ENCODE measurements around the gene GFAP. TPM values are rescaled to one million over a fixed set of nuclear protein-coding genes. Genes with fewer than 3 reads are reported as not detected.

The GFAP gene
- total and polyA plus RNA-seq, 11 donors, result 0.94 to 12.4 (median 5.8) TPM

GRCh38 chr17:44934745-44935105 lies 19.4 kb upstream of the GFAP start:
- 97 to 99% (median 98%) methylated on average over 7 to 10 of the region's 10 CpGs for WGBS, 4 donors
- Histone ChIP-seq H3K9me3 (peaks cover 0 to 8% (median 0%) of the 10 kb centered on the region in 12 donors), H3K27me3 (no peaks in the 10 kb centered on the region), H3K36me3 (peaks cover 0 to 8% (median 0%) of the 10 kb centered on the region in 9 donors), H3K4me3 (no peak overlapping the region), H3K4me1 (peaks cover 0 to 28% (median 2%) of the 10 kb centered on the region in 12 donors), H3K27ac (no peak overlapping the region)
- DNase-seq, result no peak
- no peak for TF ChIP-seq CTCF (IDR thresholded peaks at IDR 0.05)
- no peak for TF ChIP-seq POLR2A (IDR thresholded peaks at IDR 0.05)
- no peak for ATAC-seq
- intact Hi-C loops (cut with DNase I), result no loop called here

GRCh38 chr17:44933824-44934744 lies 18.8 kb upstream of the GFAP start:
- Histone ChIP-seq H3K9me3 (peaks cover 0 to 8% (median 0%) of the 10 kb centered on the region in 12 donors), H3K4me3 (no peak overlapping the region), H3K27ac (no peak overlapping the region), H3K36me3 (peaks cover 0 to 8% (median 0%) of the 10 kb centered on the region in 9 donors), H3K27me3 (no peaks in the 10 kb centered on the region), H3K4me1 (peaks cover 0 to 28% (median 2%) of the 10 kb centered on the region in 12 donors)
- TF ChIP-seq POLR2A (IDR thresholded peaks at IDR 0.05) (no peak), CTCF (IDR thresholded peaks at IDR 0.05) (no peak)
- intact Hi-C loops (cut with DNase I), result no loop called here
- 87 to 91% (median 89%) methylated on average over 22 to 34 of the region's 34 CpGs for WGBS, 4 donors
- ATAC-seq, result peak in 2 of 4 donors; percentile 16 to 36
- peak in 1 of 5 donors; percentile 63 for DNase-seq

GRCh38 chr17:44932787-44933097 lies 17.4 kb upstream of the GFAP start:
- DNase-seq (peak in 1 of 5 donors; percentile 20), ATAC-seq (peak in 2 of 4 donors; percentile 40 to 48)
- no peak for TF ChIP-seq CTCF (IDR thresholded peaks at IDR 0.05)
- TF ChIP-seq POLR2A (IDR thresholded peaks at IDR 0.05), result no peak
- Histone ChIP-seq H3K9me3 (no peaks in the 10 kb centered on the region), H3K27ac (no peak overlapping the region), H3K27me3 (no peaks in the 10 kb centered on the region), H3K4me3 (no peak overlapping the region), H3K36me3 (peaks cover 0 to 8% (median 0%) of the 10 kb centered on the region in 9 donors), H3K4me1 (peaks cover 0 to 28% (median 2%) of the 10 kb centered on the region in 12 donors)
- WGBS, 4 donors, result 47 to 75% (median 55%) methylated on average over 5 to 6 of the region's 6 CpGs
- intact Hi-C loops (cut with DNase I), result no loop called here

- WGBS, 4 donors, result 84 to 92% (median 89%) methylated on average over 8 of the region's 8 CpGs
- DNase-seq, result peak in 1 of 5 donors; percentile 18
- no peak overlapping the region for H3K27ac ChIP-seq
Measured at GRCh38 chr17:44932096-44932786, 16.9 kb upstream of the GFAP start.

More at GRCh38 chr17:44932096-44932786, 16.9 kb upstream of the GFAP start:
- Histone ChIP-seq H3K36me3 (peaks cover 0 to 8% (median 0%) of the 10 kb centered on the region in 9 donors), H3K27me3 (no peaks in the 10 kb centered on the region), H3K9me3 (no peaks in the 10 kb centered on the region), H3K4me1 (peaks cover 0 to 28% (median 2%) of the 10 kb centered on the region in 12 donors), H3K4me3 (no peak overlapping the region)
- no peak for ATAC-seq
- no peak for TF ChIP-seq CTCF (IDR thresholded peaks at IDR 0.05)
- intact Hi-C loops (cut with DNase I), result no loop called here

Data from heart left ventricle (tissue), 16 donors.